Caco-2 (cell line): Measurements from ENCODE around the gene RPS18. TPM values are rescaled to one million over a fixed set of nuclear protein-coding genes. Genes with fewer than 3 reads are reported as not detected.

Experiments
- BruUV-seq: library from RNA; stranded (reverse); fragments of 400-500 nt; replicated peaks from 2 replicates; lab custom pipeline; 2021; lab: Mats Ljungman, UMichigan
- CTCF ChIA-PET: fragments of 300-600 bp; sonication (Branson Sonifier 250); formaldehyde crosslinking; loops from one replicate; lab custom pipeline; 2022; ENCODE audit warnings: antibody characterized with exemption; lab: Charles Lee
- POLR2A ChIA-PET: fragments of 300-600 bp; sonication (Branson Sonifier 250); formaldehyde crosslinking; loops from one replicate; lab custom pipeline; 2022; ENCODE audit warnings: antibody characterized with exemption; lab: Charles Lee
- DNase-seq, 2 experiments: peaks; one replicate each; pipeline versions ENCODE4 v3.0.0 to v3.0.0-alpha.2; 2020 to 2022
- H3K27me3 ChIP-seq: replicated peaks from 2 replicates; pipeline ENCODE4 v1.6.0; 2011; ENCODE audit warnings: low read length; ENCODE audit not compliant: control insufficient read depth, insufficient read depth
- H3K36me3 ChIP-seq: 2 replicates; pipeline ENCODE4 v1.5.1; 2011; ENCODE audit warnings: low read length; ENCODE audit not compliant: control insufficient read depth, insufficient read depth
- H3K4me1 ChIP-seq: fragments of 250-450 bp; sonication (Bioruptor Pico); 2 replicates; pipeline ENCODE4 v1.5.1; 2020; ENCODE audit warnings: mild to moderate bottlenecking
- H3K4me3 ChIP-seq: 2 replicates; pipeline ENCODE4 v1.5.1; 2011; ENCODE audit warnings: low read depth, mild to moderate bottlenecking, control low read depth, low read length
- H3K9me3 ChIP-seq: fragments of 250-450 bp; sonication (Bioruptor Pico); 2 replicates; pipeline ENCODE4 v1.5.1; 2020; ENCODE audit warnings: mild to moderate bottlenecking, moderate library complexity
- H3K27ac Mint-ChIP-seq: one replicate; pipeline ENCODE4 v1.8.0; 2022; ENCODE audit warnings: mixed read lengths; ENCODE audit not compliant: unreplicated experiment
- H3K27me3 Mint-ChIP-seq: one replicate; pipeline ENCODE4 v1.8.0; 2022; ENCODE audit warnings: mixed read lengths; ENCODE audit not compliant: insufficient read depth, unreplicated experiment
- H3K36me3 Mint-ChIP-seq: one replicate; pipeline ENCODE4 v1.8.0; 2022; ENCODE audit warnings: mild to moderate bottlenecking, mixed read lengths; ENCODE audit not compliant: insufficient read depth, unreplicated experiment
- H3K4me1 Mint-ChIP-seq: one replicate; pipeline ENCODE4 v1.8.0; 2022; ENCODE audit warnings: low read depth, mixed read lengths; ENCODE audit not compliant: unreplicated experiment
- H3K4me3 Mint-ChIP-seq: one replicate; pipeline ENCODE4 v1.8.0; 2022; ENCODE audit warnings: mild to moderate bottlenecking, moderate library complexity, mixed read lengths; ENCODE audit not compliant: unreplicated experiment
- H3K9me3 Mint-ChIP-seq: one replicate; pipeline ENCODE4 v1.8.0; 2022; ENCODE audit warnings: mixed read lengths; ENCODE audit not compliant: unreplicated experiment
- CTCF ChIP-seq, 2 experiments: fragments of 200-600 bp in 1 of 2; IDR thresholded peaks; 1 replicate in 1 of 2; 2 replicates in 1 of 2; pipeline versions ENCODE4 v1.5.1 to v1.8.0; 2011 to 2022; ENCODE audit warnings: antibody characterized with exemption in 1 of 2, control low read depth in 1 of 2, inconsistent platforms in 1 of 2, low read depth in 1 of 2, low read length in 1 of 2, mild to moderate bottlenecking in 1 of 2, moderate library complexity in 1 of 2; ENCODE audit not compliant: insufficient read depth in 1 of 2, severe bottlenecking in 1 of 2, unreplicated experiment in 1 of 2
- intact Hi-C: fragments of 100-400 bp; cut with micrococcal nuclease; formaldehyde crosslinking; loops from one replicate; pipeline ENCODE4 v1.10.0; 2022; ENCODE audit not compliant: unreplicated experiment
- total RNA-seq: library from RNA; stranded (reverse); gene quantifications from 2 replicates; pipeline ENCODE4 v1.2.3, GENCODE V29; 2022

RPS18 gene
- total RNA-seq, 1 experiment from 2014 or later, result 2,340 TPM

- Histone ChIP-seq H3K4me1 (peaks cover 7% of the 10 kb centered on the region; the same call in 1 of the 2 replicates), H3K4me3 (peak overlapping the region; percentile 65), H3K9me3 (no peaks in the 10 kb centered on the region), H3K36me3 (0 out of 2 replicates have a peak, but pooled peaks cover 2% of the 10 kb centered on the region), H3K27me3 (no peaks in the 10 kb centered on the region)
- peaks cover 57% of the 10 kb centered on the region for H3K36me3 Mint-ChIP-seq
- peak overlapping the region; percentile 94 for H3K27ac Mint-ChIP-seq
- no TSS peak for BruUV-seq
- intact Hi-C loops, result no loop called here
- ChIA-PET POLR2A (interaction anchor here (2.3 to 2.5 kb wide), 2 partner anchors 27 to 319 kb away, joined by 8 to 22 read pairs; partner anchors contain the start of gene ZBTB22), CTCF (interaction anchor here (1.0 kb wide), 1 partner anchor 9 kb away, joined by 7 read pairs; the partner anchor contains the start of gene RGL2)
- H3K9me3 Mint-ChIP-seq, result no peaks in the 10 kb centered on the region
- no peak for TF ChIP-seq CTCF (IDR thresholded peaks at IDR 0.05; ENCODE audit: insufficient read depth in 1 of 2, low read depth in 1 of 2, low read length in 1 of 2, severe bottlenecking in 1 of 2, unreplicated experiment in 1 of 2)
- H3K4me3 Mint-ChIP-seq, result peak overlapping the region; percentile 87
- DNase-seq, result no peak
- H3K4me1 Mint-ChIP-seq, result peaks cover 15% of the 10 kb centered on the region
- no peaks in the 10 kb centered on the region for H3K27me3 Mint-ChIP-seq
These were observed 18.6 kb downstream of the RPS18 start for GRCh38 chr6:33290459-33290858.

GRCh38 chr6:33292996-33293682 lies 21.3 kb downstream of the RPS18 start:
- Histone ChIP-seq H3K9me3 (no peaks in the 10 kb centered on the region), H3K27me3 (no peaks in the 10 kb centered on the region), H3K36me3 (peaks cover 2% of the 10 kb centered on the region; the same call in 1 of the 2 replicates), H3K4me1 (peaks cover 20% of the 10 kb centered on the region), H3K4me3 (no peak overlapping the region)
- peaks cover 56% of the 10 kb centered on the region for H3K36me3 Mint-ChIP-seq
- no peak for DNase-seq
- H3K27ac Mint-ChIP-seq, result no peak overlapping the region
- POLR2A ChIA-PET, result no interaction called here
- H3K4me1 Mint-ChIP-seq, result peaks cover 24% of the 10 kb centered on the region
- no peak overlapping the region for H3K4me3 Mint-ChIP-seq
- H3K9me3 Mint-ChIP-seq, result no peaks in the 10 kb centered on the region
- no peaks in the 10 kb centered on the region for H3K27me3 Mint-ChIP-seq
- no TSS peak for BruUV-seq
- CTCF ChIA-PET, result no interaction called here
- intact Hi-C loops, result no loop called here
- no peak for TF ChIP-seq CTCF (IDR thresholded peaks at IDR 0.05; ENCODE audit: insufficient read depth in 1 of 2, low read depth in 1 of 2, low read length in 1 of 2, severe bottlenecking in 1 of 2, unreplicated experiment in 1 of 2)

- peaks cover 26% of the 10 kb centered on the region for H3K4me1 Mint-ChIP-seq
- Histone ChIP-seq H3K4me3 (no peak overlapping the region), H3K4me1 (peaks cover 20% of the 10 kb centered on the region), H3K9me3 (no peaks in the 10 kb centered on the region), H3K36me3 (peaks cover 2% of the 10 kb centered on the region), H3K27me3 (no peaks in the 10 kb centered on the region)
- no TSS peak for BruUV-seq
- peaks cover 57% of the 10 kb centered on the region for H3K36me3 Mint-ChIP-seq
- POLR2A ChIA-PET, result no interaction called here
- intact Hi-C loops, result no loop called here
- H3K4me3 Mint-ChIP-seq, result no peak overlapping the region
- no peak for TF ChIP-seq CTCF (IDR thresholded peaks at IDR 0.05; ENCODE audit: insufficient read depth in 1 of 2, low read depth in 1 of 2, low read length in 1 of 2, severe bottlenecking in 1 of 2, unreplicated experiment in 1 of 2)
- DNase-seq, result no peak
- H3K27ac Mint-ChIP-seq, result no peak overlapping the region
- H3K9me3 Mint-ChIP-seq, result no peaks in the 10 kb centered on the region
- H3K27me3 Mint-ChIP-seq, result no peaks in the 10 kb centered on the region
- CTCF ChIA-PET, result interaction anchor here (0.6 kb wide), 1 partner anchor 668 kb away, joined by 4 read pairs; no protein-coding TSS in a partner anchor
These were observed 22.4 kb downstream of the RPS18 start for GRCh38 chr6:33294086-33294823.
